ENCODE data around the gene TSC22D4.

The TSC22D4 gene

DNA sequence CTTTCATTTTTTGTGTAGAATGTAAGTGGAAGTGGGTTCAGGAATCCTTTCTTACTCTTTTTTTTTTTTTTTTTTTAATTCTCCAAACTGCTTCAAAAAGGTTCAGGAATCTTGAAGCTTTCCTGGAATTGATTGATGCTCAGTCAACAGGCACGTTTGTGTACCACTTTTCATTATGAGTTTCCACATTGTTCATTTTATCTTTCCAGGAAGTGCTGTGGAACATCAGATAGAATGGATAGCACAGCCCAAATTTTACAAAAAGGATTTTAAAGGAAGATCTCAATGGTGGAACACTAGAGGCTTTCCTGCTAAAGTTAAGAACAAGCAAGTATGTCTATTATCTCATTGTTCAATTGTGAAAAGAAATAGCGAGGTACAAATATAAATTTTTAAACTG, 40.8 kb downstream of the TSC22D4 start:
- no peak overlapping the region for H3K4me3 ChIP-seq (replicated peaks; ENCODE audit: low read depth, low read length)
- TF ChIP-seq, protein P1, sequence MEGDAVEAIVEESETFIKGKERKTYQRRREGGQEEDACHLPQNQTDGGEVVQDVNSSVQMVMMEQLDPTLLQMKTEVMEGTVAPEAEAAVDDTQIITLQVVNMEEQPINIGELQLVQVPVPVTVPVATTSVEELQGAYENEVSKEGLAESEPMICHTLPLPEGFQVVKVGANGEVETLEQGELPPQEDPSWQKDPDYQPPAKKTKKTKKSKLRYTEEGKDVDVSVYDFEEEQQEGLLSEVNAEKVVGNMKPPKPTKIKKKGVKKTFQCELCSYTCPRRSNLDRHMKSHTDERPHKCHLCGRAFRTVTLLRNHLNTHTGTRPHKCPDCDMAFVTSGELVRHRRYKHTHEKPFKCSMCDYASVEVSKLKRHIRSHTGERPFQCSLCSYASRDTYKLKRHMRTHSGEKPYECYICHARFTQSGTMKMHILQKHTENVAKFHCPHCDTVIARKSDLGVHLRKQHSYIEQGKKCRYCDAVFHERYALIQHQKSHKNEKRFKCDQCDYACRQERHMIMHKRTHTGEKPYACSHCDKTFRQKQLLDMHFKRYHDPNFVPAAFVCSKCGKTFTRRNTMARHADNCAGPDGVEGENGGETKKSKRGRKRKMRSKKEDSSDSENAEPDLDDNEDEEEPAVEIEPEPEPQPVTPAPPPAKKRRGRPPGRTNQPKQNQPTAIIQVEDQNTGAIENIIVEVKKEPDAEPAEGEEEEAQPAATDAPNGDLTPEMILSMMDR (IDR thresholded peaks at IDR 0.05; ENCODE audit: low read depth, low read length, missing control alignments) = no peak
- no peak for DNase-seq (ENCODE audit: extremely low read depth, low read depth)

DNA sequence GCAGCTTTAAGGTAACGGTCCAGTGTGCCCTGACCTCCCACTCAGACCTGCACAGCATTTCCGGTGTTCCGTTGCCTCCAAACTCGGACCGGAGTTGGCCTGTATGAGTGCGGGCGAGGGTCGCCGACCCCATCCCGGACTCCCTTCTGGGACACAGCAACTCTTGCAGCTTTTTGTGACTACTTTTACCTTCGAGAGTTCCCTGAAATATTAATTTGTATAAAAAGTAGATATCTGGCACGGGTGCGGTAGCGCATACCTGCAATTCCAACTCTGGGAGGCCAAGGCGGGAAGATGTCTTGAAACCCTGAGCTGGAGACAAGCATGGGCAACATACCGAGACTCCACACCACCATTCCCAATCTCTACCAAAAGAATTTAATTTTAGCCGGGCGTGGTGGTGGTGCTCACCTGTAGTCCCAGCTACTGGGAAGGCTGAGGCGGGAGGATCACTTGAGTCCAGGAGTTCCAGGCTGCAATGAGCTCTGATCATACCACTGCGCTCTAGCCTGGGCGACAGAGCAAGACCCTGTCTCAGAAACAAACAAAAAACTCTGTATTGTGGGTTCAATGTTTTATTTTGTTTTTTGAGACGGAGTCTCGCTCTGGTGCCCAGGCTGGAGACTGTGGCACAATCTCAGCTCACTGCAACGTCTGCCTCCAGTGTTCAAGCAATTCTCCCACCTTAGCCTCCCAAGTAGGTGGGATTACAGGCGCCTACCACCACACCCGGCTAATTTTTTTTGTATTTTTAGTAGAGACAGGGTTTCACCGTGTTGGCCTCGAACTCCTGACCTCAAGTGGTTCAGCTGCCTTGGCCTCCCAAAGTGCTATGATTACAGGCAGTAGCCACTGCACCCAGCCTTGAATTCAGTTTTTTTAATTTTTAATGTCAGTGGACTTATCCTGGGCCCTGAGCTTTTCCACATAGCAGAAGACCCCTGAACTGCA, 41.6 kb downstream of the TSC22D4 start:
- no peak for DNase-seq (ENCODE audit: extremely low read depth, low read depth)
- TF ChIP-seq, protein P1 (IDR thresholded peaks at IDR 0.05; ENCODE audit: low read depth, low read length, missing control alignments) = no peak
- peak overlapping the region; percentile 78; the same call in 1 of the 2 replicates for H3K4me3 ChIP-seq (replicated peaks; ENCODE audit: low read depth, low read length)

DNA sequence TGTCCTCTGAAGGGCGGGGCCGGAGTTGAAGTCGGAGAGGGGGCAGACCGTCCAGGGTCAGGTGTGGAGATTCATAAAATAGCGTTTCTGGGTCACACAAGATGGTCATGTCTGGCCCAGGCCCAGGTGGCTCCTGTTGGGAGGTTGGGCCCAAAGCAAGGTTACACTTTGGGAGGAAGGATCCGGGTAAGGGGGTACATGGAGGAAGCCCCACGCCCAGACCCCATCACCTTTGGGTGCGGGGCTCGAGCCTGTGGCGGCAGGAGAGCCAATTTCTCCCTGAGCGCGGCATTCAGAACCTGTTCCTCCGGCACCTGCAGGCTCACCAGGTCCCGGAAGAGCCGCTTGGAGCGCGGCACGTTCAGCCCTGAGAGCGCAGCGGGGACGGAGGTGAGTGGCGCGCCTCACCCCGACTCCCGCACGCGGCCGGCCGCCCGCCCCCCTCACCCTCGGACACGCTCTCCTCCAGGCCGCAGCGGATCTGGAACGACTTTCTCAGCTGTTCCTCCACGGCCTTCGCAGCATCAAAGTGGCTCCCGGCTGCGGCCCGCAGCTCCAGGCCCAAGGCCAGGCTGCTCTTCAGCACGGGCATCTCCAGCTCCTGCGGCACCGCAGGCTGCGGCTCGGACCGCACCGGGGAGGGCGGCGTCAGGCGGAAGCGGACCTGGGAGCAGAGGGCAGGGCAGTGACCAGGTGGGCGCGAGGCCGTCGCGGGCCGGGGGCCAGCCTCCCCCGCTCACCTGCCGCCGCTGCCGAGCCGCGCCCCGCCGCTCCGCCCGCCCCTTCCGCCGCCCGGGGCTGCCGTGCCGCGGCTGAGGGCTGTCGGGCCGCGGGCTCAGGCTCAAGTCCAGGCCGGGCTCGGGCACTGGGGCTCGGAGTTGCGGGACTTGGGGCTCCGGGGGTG, 43.4 kb downstream of the TSC22D4 start:
- DNase-seq (ENCODE audit: extremely low read depth, low read depth) = no peak
- peak overlapping the region; percentile 78 for H3K4me3 ChIP-seq (replicated peaks; ENCODE audit: low read depth, low read length)
- TF ChIP-seq, protein P1 (IDR thresholded peaks at IDR 0.05; ENCODE audit: low read depth, low read length, missing control alignments) = no peak

DNA sequence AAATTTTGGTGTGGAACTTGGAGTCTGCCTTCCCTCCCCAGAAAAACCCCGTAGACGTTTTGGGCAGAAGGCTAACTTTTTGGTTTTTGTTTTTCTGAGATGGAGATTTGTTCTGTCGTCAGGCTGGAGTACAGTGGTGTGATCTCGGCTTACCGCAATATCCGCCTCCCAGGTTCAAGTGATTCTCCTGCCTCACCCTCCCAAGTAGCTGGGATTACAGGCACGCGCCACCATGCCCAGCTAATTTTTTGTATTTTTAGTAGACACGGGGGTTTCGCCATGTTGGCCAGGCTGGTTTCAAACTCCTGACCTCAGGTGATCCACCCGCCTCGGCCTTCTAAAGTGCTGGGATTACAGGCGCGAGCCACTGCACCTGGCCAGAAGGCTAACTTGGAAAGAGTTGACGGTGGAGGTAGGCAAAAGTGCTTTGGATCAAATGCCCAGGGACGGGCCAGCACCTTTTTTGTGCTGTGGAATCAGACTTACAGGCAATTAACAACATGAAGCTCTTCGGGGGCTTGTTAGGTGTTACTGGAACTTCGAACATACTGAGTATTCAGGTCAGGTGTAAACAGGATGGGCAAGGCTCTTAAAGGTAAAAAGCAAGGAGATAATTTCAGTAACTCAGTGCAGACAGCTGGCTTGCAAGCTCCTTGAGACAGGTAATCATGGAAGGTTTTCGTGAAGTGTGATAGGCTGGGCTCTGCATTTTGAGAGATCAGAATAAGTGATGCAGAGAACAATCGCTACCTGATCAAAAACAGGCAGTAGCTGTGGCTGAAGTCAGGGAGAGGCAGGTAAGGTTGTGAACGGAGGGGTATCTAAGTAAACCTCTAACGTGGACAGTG, 44.5 kb downstream of the TSC22D4 start:
- H3K4me3 ChIP-seq (replicated peaks; ENCODE audit: low read depth, low read length) = peak overlapping the region; percentile 78
- TF ChIP-seq, protein P1 (IDR thresholded peaks at IDR 0.05; ENCODE audit: low read depth, low read length, missing control alignments) = no peak
- no peak for DNase-seq (ENCODE audit: extremely low read depth, low read depth)

DNA sequence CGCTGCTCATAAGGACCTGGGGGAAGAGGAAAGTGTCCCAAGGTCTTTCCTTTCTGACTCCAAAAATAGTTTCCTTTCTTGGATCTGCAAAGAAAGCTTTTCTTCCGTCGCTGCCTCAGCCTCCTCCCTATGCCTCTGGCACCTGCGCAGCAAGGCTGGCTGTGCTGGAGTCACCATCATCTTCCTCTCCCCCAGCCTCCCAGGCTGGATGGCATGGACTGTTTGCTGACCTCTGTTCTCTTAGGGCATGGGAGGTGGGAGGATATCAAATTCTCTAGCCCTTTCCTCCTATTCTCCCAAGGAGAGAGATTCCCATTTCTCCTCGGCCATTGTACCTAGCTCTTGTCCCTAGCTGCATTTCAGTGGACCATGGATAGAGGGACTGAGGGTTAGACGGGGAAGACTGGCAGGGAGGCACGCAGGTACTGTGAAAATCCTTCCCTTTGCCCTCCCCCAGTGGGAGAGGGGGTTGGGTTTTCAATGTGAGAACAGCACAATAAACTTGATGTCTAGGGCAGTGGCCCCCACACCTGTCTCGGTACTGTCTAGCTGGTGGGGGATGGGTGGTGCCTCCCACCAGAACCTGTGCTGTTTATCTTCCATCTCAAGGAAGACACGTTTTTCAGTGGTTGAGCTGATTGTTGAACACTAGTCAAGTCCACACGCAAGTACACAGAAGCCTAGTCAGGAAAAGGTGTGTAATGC, 45.3 kb downstream of the TSC22D4 start:
- DNase-seq (ENCODE audit: extremely low read depth, low read depth) = no peak
- H3K4me3 ChIP-seq (replicated peaks; ENCODE audit: low read depth, low read length) = no peak overlapping the region
- TF ChIP-seq, protein P1 (IDR thresholded peaks at IDR 0.05; ENCODE audit: low read depth, low read length, missing control alignments) = no peak

DNA sequence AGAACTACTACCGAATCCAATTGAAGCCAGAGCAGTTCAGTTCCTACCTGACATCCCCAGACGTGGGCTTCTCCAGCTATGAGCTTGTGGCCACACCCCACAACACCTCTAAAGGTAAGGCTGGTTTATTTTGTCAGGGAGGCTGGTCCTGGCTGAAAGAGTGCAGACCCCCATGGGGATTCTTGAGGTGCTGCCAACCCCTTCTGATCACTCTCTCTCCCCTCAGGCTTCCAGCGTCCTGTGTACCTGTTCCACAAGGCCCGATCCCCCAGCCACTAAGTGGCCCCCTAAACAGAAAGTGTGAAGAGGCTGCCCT, 45.8 kb downstream of the TSC22D4 start:
- TF ChIP-seq, protein P1 (IDR thresholded peaks at IDR 0.05; ENCODE audit: low read depth, low read length, missing control alignments) = no peak
- H3K4me3 ChIP-seq (replicated peaks; ENCODE audit: low read depth, low read length) = no peak overlapping the region
- no peak for DNase-seq (ENCODE audit: extremely low read depth, low read depth)
